Activated T-cell treated with anti-CD3 and anti-CD28 coated beads, Interleukin-2, amount 50 U/mL, for 72 hours (primary cell): ENCODE measurements around the gene GNB3. TPM values are rescaled to one million over a fixed set of nuclear protein-coding genes. Genes with fewer than 3 reads are reported as not detected.
"Not testable (repeated sequence)": the region's sequence is repeated elsewhere in the genome, so short reads cannot be mapped to it uniquely, and the experiment has no call there.

Source experiments
- ATAC-seq, 2 donors: fragments of 150-1000 bp; cut with Tn5 transposase; replicated peaks in 1 of 2; 2 replicates each; pipeline ENCODE4 v1.10.0; 2021; ENCODE audit warnings: moderate library complexity in 2 of 2, mild to moderate bottlenecking in 1 of 2
- DNase-seq, 2 donors: peaks; one replicate each; pipeline ENCODE4 v3.0.0; 2021 to 2022; ENCODE audit warnings: mixed read lengths in 1 of 2
- H3K27ac Mint-ChIP-seq: one replicate; pipeline ENCODE4 v1.8.0; 2022; ENCODE audit warnings: mild to moderate bottlenecking, moderate library complexity, mixed read lengths
- H3K27me3 Mint-ChIP-seq: one replicate; pipeline ENCODE4 v1.8.0; 2022; ENCODE audit warnings: low read depth, mixed read lengths
- H3K36me3 Mint-ChIP-seq, 2 donors: one replicate each; pipeline ENCODE4 v1.8.0; 2022; ENCODE audit warnings: mixed read lengths in 2 of 2, mild to moderate bottlenecking in 1 of 2; ENCODE audit not compliant: insufficient read depth in 2 of 2
- H3K4me1 Mint-ChIP-seq: one replicate; pipeline ENCODE4 v1.8.0; 2022; ENCODE audit warnings: low read depth, mixed read lengths
- H3K4me3 Mint-ChIP-seq, 2 donors: one replicate each; pipeline ENCODE4 v1.8.0; 2022; ENCODE audit warnings: mild to moderate bottlenecking in 2 of 2, mixed read lengths in 2 of 2, moderate library complexity in 2 of 2
- H3K9me3 Mint-ChIP-seq, 2 donors: one replicate each; pipeline ENCODE4 v1.8.0; 2022; ENCODE audit warnings: mixed read lengths in 2 of 2
- total RNA-seq, 2 donors: library from RNA; stranded (reverse); gene quantifications; one replicate each; pipeline ENCODE4 v1.2.3, GENCODE V29; 2022

Gene GNB3
- total RNA-seq, 2 donors from 2014 or later: 0.95 to 1.3 TPM

DNA sequence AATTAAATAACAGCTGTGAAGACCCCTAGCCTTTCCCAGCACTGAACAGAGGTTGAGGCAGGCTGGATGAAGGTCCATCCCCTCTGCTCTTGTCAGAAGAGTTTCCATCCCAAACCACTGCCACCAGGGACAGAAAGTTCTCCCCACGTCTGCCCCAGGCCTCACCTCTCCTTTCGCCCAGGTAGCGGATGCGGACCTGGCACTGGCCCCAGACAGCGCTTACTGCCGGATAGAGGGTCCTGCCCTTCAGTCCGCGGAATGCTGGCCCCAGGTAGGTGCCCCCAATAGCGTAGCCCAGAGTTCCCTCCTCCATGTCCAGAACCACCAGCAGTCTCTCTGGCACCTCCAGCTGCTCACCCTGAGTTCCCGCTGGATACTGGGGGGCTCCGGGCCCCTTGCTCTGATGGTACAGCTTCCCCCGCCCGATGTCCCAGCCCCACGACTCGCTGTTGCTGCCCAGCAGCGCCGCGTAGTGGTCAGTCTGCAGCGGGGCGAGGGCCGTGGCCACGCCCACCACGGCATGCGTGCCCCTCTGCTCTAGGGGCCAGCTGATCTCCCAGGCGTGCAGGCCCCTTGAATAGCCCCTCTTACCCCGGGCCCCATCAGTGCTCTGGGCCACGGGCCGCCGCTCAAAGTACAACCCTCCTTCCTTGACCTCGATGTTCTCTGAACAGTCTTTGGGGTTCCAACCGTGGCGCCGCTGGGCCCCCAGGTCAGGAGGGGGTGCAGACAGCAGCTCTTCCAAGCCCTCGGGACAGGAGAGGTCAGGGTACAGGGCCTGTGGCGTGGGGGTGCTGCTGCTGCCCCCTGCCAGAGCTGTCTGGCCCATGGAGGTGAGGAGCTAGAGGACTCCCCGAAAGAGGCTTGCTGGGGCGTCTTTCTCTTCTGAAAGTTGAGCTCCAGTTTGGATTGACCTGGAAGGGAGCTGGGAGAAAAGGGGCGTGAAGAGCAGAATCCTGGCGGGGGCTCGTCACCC, 31.6 kb downstream of the GNB3 start:
- peak overlapping the region; percentile 97 to 98 for H3K4me3 Mint-ChIP-seq
- no peaks in the 10 kb centered on the region for H3K9me3 Mint-ChIP-seq
- DNase-seq (peak; percentile 90 to 92), ATAC-seq (peak; percentile 40 to 42)
- H3K4me1 Mint-ChIP-seq: peaks cover 54% of the 10 kb centered on the region
- H3K27ac Mint-ChIP-seq: peak overlapping the region; percentile 69
- H3K27me3 Mint-ChIP-seq: no peaks in the 10 kb centered on the region
- peaks cover 22 to 26% of the 10 kb centered on the region in 2 donors for H3K36me3 Mint-ChIP-seq

DNA sequence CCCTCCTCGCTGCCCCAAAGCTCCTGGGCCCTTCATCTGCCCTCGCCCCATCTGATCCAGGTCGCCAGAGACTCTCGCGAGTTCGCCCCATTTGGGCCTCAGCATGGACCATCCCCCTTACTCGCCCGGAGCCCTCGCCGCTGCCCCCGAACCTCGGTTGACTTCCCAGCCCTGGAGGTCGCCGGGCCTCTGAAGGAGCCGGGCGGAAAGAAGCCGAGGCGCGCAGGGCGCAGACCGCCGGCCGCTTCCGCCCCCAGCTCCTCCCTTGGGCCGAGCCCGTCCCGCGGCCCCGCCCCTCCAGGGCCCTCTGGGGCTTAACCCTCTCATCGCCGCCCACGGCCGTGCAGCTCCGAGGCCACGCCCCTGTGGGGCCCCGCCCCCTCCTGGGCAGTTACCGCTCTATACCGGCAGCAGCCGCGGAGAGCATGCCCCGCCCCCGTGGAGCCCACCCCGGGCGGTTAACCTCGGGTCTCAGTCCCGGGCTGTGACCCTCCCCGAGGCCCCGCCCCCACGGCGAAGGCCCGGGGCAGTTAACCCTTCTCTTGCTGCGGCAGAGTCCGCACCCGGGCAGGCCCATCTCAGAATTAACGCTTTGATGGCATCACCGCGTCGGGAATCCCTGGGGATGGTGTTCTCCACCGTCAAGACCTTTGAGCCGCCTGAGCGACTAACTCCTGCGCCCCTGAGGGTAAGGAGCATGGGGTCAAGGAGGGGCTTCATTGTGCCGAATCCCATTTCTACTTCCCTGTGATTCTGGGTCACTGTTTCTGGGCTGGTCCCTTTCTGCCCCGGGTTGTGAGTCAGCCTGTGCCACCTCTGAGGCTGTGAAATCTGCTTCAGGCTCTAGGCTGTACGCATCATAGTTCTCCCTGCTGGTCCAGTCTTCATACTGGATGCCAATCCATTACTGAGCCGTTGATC, 32.6 kb downstream of the GNB3 start, which contains the start of gene SPSB2:
Gene SPSB2, minus strand, starts transcription at position 210 of the 921 bp plus-strand sequence. CDS start 402 bp downstream, outside the sequence.
- H3K4me1 Mint-ChIP-seq: peaks cover 52% of the 10 kb centered on the region
- H3K9me3 Mint-ChIP-seq: no peaks in the 10 kb centered on the region
- peak within 1 kb of the TSS; percentile 88 for H3K27ac Mint-ChIP-seq
- no peaks in the 10 kb centered on the region for H3K27me3 Mint-ChIP-seq
- ATAC-seq: peak; percentile 79 to 83
- DNase-seq: peak; percentile 100
- peak within 1 kb of the TSS; percentile 97 to 98 for H3K4me3 Mint-ChIP-seq
- H3K36me3 Mint-ChIP-seq: peaks cover 17 to 22% of the 10 kb centered on the region in 2 donors

DNA sequence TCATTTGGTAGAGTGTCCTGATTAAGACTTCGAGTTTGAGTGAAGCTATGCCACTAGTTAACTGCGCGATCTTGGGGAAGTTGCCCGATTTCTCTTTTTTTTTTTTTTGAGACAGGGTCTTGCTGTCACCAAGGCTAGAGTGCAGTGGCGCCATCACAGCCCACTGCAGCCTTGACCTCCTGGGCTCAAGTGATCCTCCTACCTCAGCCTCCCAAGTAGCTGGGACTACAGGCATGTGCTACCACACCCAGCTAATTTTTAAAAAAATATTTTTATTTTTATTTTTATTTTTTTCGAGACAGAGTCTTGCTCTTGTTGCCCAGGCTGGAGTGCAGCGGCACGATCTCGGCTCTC, 33.3 kb downstream of the GNB3 start:
- DNase-seq, H3K9me3 Mint-ChIP-seq, ATAC-seq, H3K27me3 Mint-ChIP-seq: not testable (repeated sequence)
- Mint-ChIP-seq H3K4me3 (peak overlapping the region; percentile 97 to 98), H3K4me1 (peaks cover 45% of the 10 kb centered on the region), H3K27ac (peak overlapping the region; percentile 53), H3K36me3 (peaks cover 12 to 22% of the 10 kb centered on the region in 2 donors)

- not testable (repeated sequence) for H3K9me3 Mint-ChIP-seq, H3K4me3 Mint-ChIP-seq, H3K27ac Mint-ChIP-seq, DNase-seq, H3K4me1 Mint-ChIP-seq, ATAC-seq, H3K27me3 Mint-ChIP-seq
- peaks cover 6 to 21% of the 10 kb centered on the region in 2 donors for H3K36me3 Mint-ChIP-seq
These were observed 39.1 kb downstream of the GNB3 start for GRCh38 chr12:6879824-6880223.

DNA sequence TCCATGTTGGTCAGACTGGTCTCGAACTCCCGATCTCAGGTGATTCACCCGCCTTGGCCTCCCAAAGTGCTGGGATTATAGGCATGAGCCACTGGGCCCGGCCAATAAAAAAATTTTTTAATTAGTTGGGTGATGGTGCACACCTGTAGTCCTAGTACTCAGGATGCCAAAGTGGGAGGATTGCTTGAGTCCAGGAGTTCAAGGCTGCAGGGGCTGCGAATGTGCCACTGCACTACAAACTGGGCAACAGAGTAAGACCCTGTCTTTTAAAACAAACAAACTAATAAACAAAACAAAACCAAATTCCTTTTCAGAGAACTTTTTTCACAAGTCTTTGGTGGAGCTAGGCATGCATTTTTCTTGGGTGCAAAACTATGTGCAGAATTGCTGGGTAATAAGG, 42.5 kb downstream of the GNB3 start:
- Mint-ChIP-seq H3K4me1 (no peaks in the 10 kb centered on the region), H3K27me3 (no peaks in the 10 kb centered on the region), H3K36me3 (peaks cover 2 to 8% of the 10 kb centered on the region in 2 donors), H3K4me3 (no peak overlapping the region), H3K9me3 (no peaks in the 10 kb centered on the region), H3K27ac (no peak overlapping the region)
- no peak for ATAC-seq
- no peak for DNase-seq

DNA sequence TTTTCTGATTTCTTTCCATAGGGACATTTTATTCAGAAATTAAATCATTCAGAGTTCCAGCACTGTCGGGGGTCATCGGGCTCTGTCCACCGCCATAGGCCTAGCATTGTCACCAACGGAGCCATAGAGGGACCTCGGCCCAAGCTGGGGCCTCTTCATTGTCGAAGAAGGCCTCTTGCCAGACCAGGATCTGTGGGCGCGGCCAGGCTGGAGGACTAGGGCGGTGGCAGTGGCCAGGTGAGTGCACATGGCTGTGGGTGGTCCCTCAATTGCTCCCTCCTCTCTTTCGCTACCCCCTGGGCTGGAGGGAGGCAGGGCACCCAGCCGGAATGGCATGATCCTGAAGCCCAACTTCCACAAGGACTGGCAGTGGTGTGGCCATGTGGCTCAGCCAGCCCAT, 43.0 kb downstream of the GNB3 start:
- ATAC-seq: no peak
- H3K9me3 Mint-ChIP-seq: no peaks in the 10 kb centered on the region
- H3K27ac Mint-ChIP-seq: no peak overlapping the region
- H3K4me1 Mint-ChIP-seq: no peaks in the 10 kb centered on the region
- no peaks in the 10 kb centered on the region for H3K27me3 Mint-ChIP-seq
- no peak for DNase-seq
- H3K4me3 Mint-ChIP-seq: no peak overlapping the region
- H3K36me3 Mint-ChIP-seq: peaks cover 2 to 8% of the 10 kb centered on the region in 2 donors

DNA sequence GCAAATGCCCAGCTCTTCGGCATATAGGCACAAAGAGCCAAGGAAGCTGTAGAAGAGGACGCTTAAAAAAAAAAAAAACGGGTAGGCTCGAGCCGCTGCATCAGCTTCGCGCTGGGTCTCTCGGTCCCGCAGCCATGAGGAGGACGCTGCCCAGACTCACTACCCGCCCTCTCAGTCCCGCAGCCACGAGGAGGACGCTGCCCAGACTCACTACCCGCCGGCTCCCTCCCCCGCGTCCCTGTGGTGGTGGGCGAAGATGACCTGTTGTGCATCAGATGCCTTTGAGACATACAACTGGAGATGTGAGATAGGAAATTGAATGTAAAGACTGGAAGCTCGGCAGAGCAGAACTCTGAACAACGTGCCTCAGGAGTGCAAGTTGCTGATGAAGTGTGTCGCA, 43.8 kb downstream of the GNB3 start:
- H3K27ac Mint-ChIP-seq: no peak overlapping the region
- H3K27me3 Mint-ChIP-seq: no peaks in the 10 kb centered on the region
- DNase-seq: no peak
- H3K4me1 Mint-ChIP-seq: peaks cover 1% of the 10 kb centered on the region
- H3K9me3 Mint-ChIP-seq: no peaks in the 10 kb centered on the region
- H3K36me3 Mint-ChIP-seq: peaks cover 2 to 8% of the 10 kb centered on the region in 2 donors
- no peak for ATAC-seq
- no peak overlapping the region for H3K4me3 Mint-ChIP-seq

- not testable (repeated sequence) for H3K27ac Mint-ChIP-seq, H3K36me3 Mint-ChIP-seq
- H3K4me1 Mint-ChIP-seq: peaks cover 17% of the 10 kb centered on the region
These were observed 45.7 kb downstream of the GNB3 start for GRCh38 chr12:6886206-6886999.

DNA sequence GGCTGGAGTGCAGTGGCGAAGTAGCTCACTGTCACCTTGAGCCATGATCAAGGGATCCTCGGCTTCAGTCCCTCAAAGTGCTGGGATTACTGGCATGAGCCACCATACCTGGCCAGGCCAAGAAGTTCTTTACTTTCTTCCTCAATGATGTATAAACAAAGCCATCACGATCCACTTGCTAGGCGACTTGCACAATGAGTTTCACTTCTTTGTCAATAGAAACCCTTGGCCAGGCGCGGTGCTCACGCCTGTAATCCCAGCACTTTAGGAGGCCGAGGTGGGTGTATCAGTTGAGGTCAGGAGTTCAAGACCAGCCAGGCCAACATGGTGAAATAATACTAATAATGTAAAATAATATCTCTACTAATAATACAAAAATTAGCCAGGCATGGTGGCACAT, 46.7 kb downstream of the GNB3 start:
- Mint-ChIP-seq H3K4me1 (peaks cover 28% of the 10 kb centered on the region), H3K9me3 (no peaks in the 10 kb centered on the region), H3K4me3 (no peak overlapping the region), H3K27me3 (no peaks in the 10 kb centered on the region), H3K36me3 (peaks cover 2 to 8% of the 10 kb centered on the region in 2 donors), H3K27ac (no peak overlapping the region)
- ATAC-seq (no peak), DNase-seq (no peak)

More at GRCh38 chr12:6886206-6886999, 45.7 kb downstream of the GNB3 start:
- not testable (repeated sequence) for H3K27me3 Mint-ChIP-seq, H3K9me3 Mint-ChIP-seq, DNase-seq, ATAC-seq, H3K4me3 Mint-ChIP-seq

GRCh38 chr12:6888360-6888759, 47.6 kb downstream of the GNB3 start:
- Mint-ChIP-seq H3K9me3 (no peaks in the 10 kb centered on the region), H3K4me3 (no peak overlapping the region), H3K4me1 (peaks cover 31% of the 10 kb centered on the region), H3K27ac (no peak overlapping the region), H3K27me3 (no peaks in the 10 kb centered on the region), H3K36me3 (peaks cover 2 to 8% of the 10 kb centered on the region in 2 donors)
- ATAC-seq (no peak), DNase-seq (no peak)

DNA sequence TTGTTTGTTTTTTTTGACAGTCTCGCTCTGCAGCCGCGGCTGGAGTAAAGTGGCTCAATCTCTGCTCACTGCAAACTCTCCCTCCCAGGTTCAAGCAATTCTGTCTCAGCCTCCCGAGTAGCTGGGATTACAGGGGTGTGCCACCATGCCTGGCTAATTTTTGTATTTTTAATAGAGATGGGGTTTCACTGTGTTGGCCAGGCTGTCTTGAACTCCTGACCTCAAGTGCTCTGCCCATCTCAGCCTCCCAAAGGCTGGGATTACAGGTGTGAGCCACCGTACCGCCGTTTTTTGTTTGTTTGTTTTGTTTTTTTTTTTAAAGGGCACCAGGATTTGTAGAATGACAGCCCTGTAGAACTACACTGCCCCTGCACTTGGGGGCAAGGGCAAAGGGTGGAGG, 48.1 kb downstream of the GNB3 start:
- not testable (repeated sequence) for H3K4me3 Mint-ChIP-seq, H3K9me3 Mint-ChIP-seq, H3K36me3 Mint-ChIP-seq, H3K27me3 Mint-ChIP-seq, DNase-seq, H3K27ac Mint-ChIP-seq, ATAC-seq
- H3K4me1 Mint-ChIP-seq: peaks cover 31% of the 10 kb centered on the region

GRCh38 chr12:6889775-6890573, 49.2 kb downstream of the GNB3 start:
- peak overlapping the region; percentile 97 for H3K27ac Mint-ChIP-seq
- ATAC-seq: not testable (repeated sequence)
- peak overlapping the region; percentile 79 to 91 for H3K4me3 Mint-ChIP-seq

More at GRCh38 chr12:6889775-6890573, 49.2 kb downstream of the GNB3 start:
- not testable (repeated sequence) for H3K9me3 Mint-ChIP-seq, DNase-seq, H3K36me3 Mint-ChIP-seq, H3K27me3 Mint-ChIP-seq
- H3K4me1 Mint-ChIP-seq: peaks cover 31% of the 10 kb centered on the region
